GM21515 (cell line): ENCODE data around the gene C2CD2L.
A peak's percentile ranks its signal among the peaks of the same experiment; 100 is the strongest.
"Not testable (repeated sequence)": the region's sequence is repeated elsewhere in the genome, so short reads cannot be mapped to it uniquely, and the experiment has no call there.

ENCODE experiments used
- ATAC-seq: cut with Tn5 transposase; IDR thresholded peaks from one replicate; pipeline ENCODE4 v1.9.1; 2021; ENCODE audit not compliant: unreplicated experiment

C2CD2L gene

DNA sequence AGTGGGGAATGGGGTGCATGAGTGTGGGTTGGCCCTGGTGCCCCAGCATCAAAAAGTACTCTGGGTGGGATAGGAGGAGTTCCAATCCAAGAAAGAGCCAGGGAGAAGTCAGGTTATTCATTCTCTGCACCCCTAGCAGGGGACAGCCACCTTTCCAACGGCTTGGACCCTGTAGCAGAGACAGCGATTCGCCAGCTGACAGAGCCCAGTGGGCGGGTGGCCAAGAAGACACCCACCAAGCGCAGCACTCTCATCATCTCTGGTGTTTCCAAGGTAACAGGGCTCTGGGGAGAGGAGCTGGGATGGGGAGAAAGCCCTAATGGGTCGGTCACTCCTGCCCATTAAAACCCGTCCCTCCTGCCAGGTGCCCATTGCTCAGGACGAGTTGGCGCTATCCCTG lies 6.6 kb downstream of the C2CD2L start:
- no peak for ATAC-seq

- ATAC-seq = no peak
These were observed 7.2 kb downstream of the C2CD2L start for GRCh38 chr11:119114351-119114750.

DNA sequence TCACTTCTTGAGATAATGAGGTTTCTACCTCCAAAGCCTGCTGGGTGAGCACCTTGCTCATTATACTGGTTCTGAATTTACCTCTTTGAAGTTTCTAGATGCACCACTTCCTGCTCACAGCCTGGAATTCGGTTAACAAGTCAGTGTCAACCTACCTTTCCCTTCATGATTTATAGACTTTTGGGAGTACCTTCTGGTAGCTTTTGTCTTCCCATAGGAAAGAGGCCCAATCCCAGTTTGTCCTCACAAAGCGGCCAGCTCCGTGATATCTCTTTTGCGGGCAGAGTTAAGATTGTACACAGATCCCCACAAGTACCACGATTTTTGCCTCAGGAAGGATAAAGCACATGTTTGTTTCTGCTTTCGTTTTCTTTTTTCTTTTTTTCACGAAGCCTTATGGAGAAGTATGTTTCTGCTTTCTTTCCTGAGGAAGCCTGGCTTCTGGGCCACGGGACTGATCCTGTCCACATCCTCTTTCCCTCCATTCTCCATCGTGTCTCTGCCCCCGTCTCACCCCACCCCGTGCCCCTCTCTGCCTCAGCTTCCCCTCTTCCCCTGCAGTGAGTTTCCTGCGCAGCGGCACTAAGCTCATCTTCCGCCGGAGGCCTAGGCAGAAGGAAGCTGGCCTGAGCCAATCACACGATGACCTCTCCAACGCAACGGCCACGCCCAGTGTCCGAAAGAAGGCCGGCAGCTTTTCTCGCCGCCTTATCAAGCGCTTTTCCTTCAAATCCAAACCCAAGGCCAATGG lies 8.5 kb downstream of the C2CD2L start:
- no peak for ATAC-seq

DNA sequence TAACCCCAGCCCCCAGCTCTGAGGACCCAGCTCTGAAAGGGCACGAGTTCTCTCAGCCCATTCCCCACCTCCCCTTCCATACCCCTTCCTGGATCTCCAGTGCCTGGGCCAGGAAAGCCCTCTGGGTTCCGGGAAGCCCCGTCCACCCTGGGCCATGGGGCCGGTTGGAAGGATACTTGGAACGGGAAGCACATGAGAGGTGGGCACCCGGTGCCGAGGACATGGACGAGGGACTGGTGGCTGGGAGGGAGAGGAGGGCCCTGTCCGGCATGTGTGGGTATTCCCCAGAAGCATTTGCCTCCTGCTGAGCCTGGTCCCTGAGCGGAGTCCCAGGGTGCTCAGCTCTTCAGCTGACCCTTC lies 9.1 kb downstream of the C2CD2L start:
- no peak for ATAC-seq

DNA sequence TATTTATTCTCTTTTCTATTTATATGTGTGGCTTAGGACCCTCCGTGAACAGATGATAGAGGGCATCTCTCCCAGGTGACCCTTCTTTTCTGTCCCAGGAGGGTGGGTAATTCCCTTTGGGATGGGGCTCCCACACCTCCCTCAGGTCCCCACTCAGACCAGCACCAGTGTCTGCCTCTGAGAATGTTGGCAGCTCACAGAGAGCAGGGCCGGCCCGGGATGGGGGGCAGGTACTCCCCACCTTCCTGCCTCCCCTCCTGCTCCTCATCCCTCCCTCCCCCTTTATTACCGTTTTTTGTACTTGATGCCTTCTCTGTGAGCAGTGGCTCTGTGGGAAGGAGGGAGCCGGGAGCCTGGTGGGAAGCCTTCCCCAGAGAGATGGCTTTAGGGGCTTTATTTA lies 9.5 kb downstream of the C2CD2L start:
- ATAC-seq = no peak

- ATAC-seq = no peak
These were observed 10.0 kb downstream of the C2CD2L start for GRCh38 chr11:119117004-119117706.

DNA sequence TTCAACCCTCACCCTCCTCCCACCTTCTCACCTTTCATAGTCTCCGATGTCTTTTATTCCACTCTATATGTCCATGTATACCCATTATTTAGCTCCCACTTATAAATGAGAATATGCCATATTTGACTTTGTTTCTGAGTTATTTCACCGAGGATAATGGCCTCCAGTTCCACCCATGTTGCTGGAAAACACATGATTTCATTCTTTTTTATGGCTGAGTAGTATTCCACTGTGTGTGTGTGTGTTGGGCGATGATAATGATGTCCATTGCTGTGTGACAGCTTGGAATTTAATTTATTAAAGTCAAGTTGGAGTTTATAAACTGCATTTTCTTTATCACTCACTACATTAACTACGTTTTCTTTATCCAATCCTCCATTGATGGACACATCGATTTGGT lies 11.1 kb downstream of the C2CD2L start:
- no peak for ATAC-seq

DNA sequence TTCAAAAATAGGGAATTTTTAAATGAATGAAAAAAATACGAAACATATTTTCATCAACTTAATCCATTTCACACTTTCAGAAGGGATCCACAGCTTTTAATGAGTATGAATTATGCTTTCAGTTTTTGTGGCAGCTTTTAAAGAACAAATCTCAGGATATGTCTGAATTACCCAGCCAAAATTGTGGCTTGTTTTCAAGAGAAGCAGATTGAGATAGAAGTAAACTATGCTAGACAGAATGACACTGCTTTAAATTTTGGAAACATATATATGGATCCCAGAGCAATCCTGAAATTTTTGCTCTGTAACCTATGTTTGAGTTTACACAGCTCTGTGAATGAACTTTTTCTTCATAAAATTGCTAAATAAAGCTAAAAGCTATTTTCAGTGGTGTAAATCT lies 11.8 kb downstream of the C2CD2L start:
- no peak for ATAC-seq

- no peak for ATAC-seq
These were observed 13.5 kb downstream of the C2CD2L start for GRCh38 chr11:119120639-119121007.

DNA sequence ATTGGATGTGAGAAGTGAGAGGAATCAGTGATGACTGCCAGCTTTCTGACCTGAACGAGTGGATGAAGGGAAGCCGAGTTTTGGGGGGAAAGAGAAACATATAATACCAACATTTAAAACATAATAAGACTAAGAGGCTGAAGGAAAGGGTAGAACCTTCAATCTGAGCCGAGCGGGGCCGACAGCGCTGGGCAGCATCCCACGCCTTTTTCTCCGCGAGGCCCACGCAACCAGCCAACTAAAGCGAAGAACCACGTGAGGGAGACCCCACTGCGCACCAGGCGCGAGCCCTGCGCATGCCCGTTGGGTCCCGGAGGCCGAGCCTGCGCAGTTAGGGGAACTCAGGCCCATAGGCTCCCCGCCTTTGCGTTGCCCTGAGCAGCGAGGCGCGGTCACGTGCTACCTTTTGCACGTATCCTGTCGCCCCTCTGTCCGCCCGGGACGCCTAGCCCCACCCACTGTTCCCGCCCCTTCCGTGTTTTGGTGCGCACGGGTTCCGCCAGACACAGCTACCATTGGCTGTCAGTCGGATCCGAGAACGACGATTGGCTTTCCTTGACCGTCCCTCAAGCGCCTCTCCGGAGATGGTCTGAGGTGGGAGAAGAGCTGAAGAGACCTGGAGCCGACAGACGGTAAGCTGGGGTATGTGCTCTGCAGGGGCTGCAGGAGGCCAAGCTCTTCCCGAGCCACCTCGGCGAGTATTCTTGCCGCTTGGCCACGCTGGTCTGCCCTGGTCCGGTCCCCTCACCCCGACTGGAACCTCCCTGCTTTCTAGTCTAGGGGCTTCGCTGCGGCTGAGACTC lies 14.1 kb downstream of the C2CD2L start, which contains the start of gene HINFP:
TSS of gene HINFP (plus strand) at position 573 of the 803 bp plus-strand sequence. CDS start 5,365 bp downstream, outside the sequence.
- peak; percentile 94 for ATAC-seq

DNA sequence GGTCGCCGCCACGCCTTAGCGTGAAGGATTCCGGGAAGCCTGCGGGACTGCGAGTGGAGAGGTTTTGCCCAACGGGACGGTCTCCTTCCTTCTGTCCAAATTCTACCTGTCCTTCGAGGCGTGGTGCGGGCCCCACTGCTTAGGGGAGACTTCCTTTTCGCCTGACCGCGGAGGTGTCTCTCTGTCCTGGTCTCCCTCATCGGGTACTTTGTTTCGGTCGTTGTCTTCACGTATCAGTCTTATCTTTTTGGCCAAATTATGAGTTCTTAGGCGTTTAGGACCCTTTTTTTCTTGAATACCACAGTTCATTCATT lies 14.6 kb downstream of the C2CD2L start:
- ATAC-seq = no peak

DNA sequence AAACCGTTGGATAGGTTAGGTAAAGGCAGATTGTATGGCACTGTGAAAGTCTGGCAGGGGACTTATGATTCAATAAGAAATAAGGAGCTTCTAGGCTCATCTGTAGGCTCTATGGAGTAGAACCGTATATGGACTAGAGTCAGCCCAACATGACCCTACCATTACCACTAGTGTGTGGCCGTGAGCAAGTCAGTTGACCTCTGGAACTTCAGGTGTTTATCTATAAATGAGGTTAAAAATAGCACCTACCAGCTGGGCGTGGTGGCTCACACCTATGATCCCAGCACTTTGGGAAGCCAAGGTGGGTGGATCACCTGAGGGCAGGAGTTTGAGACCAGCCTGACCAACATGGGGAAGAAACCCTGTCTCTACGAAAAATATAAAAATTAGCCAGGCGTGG lies 18.7 kb downstream of the C2CD2L start:
- no peak for ATAC-seq

GRCh38 chr11:119126675-119127268 lies 19.6 kb downstream of the C2CD2L start:
- no peak for ATAC-seq

GRCh38 chr11:119130662-119131061 lies 23.5 kb downstream of the C2CD2L start:
- no peak for ATAC-seq

DNA sequence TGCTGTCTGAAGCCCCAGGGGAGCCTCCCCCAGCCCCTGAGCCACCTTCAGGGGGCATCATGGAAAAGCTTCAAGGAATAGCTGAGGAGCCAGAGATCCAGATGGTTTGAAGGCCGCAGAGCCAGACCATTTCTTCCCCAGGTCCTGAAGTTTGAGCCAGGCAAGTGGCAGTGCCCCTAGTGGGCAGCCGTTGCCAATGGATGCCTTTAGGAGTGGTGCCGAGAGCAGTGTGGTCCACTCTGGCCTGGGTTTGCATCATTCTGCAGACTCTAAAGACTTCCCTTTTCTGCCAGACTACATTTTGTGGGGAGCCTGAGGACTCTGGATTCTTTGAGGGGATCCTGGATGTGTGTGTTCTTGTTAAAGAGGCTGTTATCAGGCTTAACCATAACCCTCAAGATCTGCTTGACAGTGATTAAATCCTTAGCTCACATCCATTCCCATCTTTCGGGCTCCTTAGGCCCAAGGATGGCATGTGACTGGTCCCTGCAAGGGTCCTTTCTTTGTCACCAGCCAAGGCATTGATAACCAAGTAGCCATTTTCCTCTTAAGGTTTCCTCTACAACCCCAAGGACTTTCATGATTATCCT lies 27.3 kb downstream of the C2CD2L start:
- no peak for ATAC-seq

DNA sequence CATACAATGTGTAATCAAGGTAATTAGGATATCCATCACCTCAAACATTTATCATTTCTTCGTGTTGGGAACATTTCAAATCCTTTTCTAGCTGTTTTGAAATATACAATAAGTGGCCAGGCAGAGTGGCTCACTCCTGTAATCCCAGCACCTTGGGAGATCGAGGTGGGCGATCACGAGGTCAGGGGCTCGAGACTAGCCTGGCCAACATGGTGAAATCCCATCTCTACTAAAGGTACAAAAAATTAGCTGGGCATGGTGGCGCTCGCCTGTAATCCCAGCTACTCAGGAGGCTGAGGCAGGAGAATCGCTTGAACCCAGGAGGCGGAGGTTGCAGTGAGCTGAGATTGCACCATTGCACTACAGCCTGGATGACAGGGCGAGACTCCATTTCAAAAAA lies 32.1 kb downstream of the C2CD2L start:
- not testable (repeated sequence) for ATAC-seq

- ATAC-seq = no peak
These were observed 37.8 kb downstream of the C2CD2L start for GRCh38 chr11:119144825-119145486.

DNA sequence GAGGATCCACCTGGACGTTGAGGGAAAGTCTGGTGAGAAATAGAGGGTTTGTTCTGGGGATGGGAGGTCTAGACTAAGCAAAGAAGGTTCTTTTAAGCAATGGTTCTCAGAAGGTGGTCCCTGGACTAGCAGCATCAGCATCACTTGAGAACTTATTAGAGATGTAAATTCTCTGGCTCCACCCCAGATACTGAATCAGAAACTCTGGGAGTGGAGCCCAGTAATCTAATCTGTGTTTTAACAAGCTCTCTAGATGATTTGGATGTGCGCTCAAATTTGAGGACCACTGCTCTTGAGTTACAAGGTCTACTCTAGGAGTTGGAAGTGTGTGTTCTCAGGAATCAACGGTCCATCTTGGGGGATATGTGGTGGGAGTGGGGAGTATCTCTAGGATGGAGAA lies 38.4 kb downstream of the C2CD2L start:
- no peak for ATAC-seq

GRCh38 chr11:119147604-119148333 lies 40.6 kb downstream of the C2CD2L start:
- no peak for ATAC-seq

DNA sequence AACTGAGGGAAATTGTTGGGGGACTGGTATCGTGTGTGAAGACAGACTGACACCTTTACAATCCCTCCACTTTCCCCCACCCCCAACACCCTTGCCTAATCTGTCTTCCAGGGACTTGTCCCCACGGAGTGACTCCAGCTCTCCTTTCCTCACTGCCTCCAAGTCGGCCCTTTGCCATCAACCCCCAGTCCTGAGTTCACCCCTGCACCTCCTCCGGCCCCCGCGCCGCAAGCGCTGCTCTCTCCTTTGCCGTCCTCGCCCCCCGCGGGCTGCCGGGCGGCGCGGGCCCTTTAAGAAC lies 41.5 kb downstream of the C2CD2L start:
- no peak for ATAC-seq
